Endothelial cell of umbilical vein (primary cell): ENCODE results near the gene TAOK1. TPM values are rescaled to one million over a fixed set of nuclear protein-coding genes. Genes with fewer than 3 reads are reported as not detected.
A peak's percentile ranks its signal among the peaks of the same experiment; 100 is the strongest.

Experiments used
- BruUV-seq: library from RNA; stranded (reverse); fragments of 400-500 nt; replicated peaks from 2 replicates; lab custom pipeline; 2021; lab: Mats Ljungman, UMichigan
- CTCF ChIA-PET: fragments of 300-600, 350-600 bp; sonication (Branson Sonifier 250); formaldehyde crosslinking; loops from one replicate; lab custom pipeline; 2021; ENCODE audit warnings: antibody characterized with exemption, inconsistent platforms; lab: Charles Lee
- POLR2A ChIA-PET: fragments of 300-600, 350-600 bp; sonication (Branson Sonifier 250); formaldehyde crosslinking; loops from one replicate; lab custom pipeline; 2021; ENCODE audit warnings: antibody characterized with exemption, inconsistent platforms; lab: Charles Lee
- DNase-seq: peaks from one replicate; pipeline ENCODE4 v3.0.0-alpha.2; 2011; ENCODE audit warnings: low read depth, low spot score
- FAIRE-seq: peaks from 2 replicates; lab custom pipeline; 2011; peaks lifted over from hg19 to GRCh38; lab: Jason Lieb, UNC
- H2AFZ ChIP-seq: 2 replicates; pipeline ENCODE4 v1.6.0; 2012; ENCODE audit warnings: low read depth, low read length, control low read depth, inconsistent platforms
- H3K27ac ChIP-seq: 2 replicates; pipeline ENCODE4 v1.5.1; 2011; ENCODE audit warnings: low read depth, mild to moderate bottlenecking, control low read depth, low read length, moderate library complexity; ENCODE audit not compliant: insufficient read depth
- H3K27me3 ChIP-seq, 2 experiments: 2 replicates each; pipeline versions ENCODE4 v1.6.0 to v1.6.1; 2011; ENCODE audit warnings: low read length in 2 of 2, mixed read lengths in 1 of 2; ENCODE audit not compliant: control insufficient read depth in 2 of 2, insufficient read depth in 2 of 2
- H3K36me3 ChIP-seq, 2 experiments: 2 replicates in 1 of 2; 3 replicates in 1 of 2; pipeline ENCODE4 v1.5.1; 2011; ENCODE audit warnings: low read length in 2 of 2, mild to moderate bottlenecking in 1 of 2, moderate library complexity in 1 of 2; ENCODE audit not compliant: control insufficient read depth in 2 of 2, insufficient read depth in 2 of 2; ENCODE audit errors: extremely low read depth in 1 of 2
- H3K4me1 ChIP-seq: 3 replicates; pipeline ENCODE4 v1.5.1; 2011; ENCODE audit warnings: mild to moderate bottlenecking, low read length; ENCODE audit not compliant: control insufficient read depth, insufficient read depth; ENCODE audit errors: extremely low read depth
- H3K4me2 ChIP-seq: 2 replicates; pipeline ENCODE4 v1.6.1; 2011; ENCODE audit warnings: low read length, control low read depth, mixed read lengths; ENCODE audit not compliant: insufficient read depth
- H3K4me3 ChIP-seq, 3 experiments: fragments of 200-600 bp in 1 of 3; sonication (generic), shearing (Covaris generic) in 1 of 3; replicated peaks in 1 of 3; 2 replicates each; pipeline ENCODE4 v1.5.1; 2011 to 2016; ENCODE audit warnings: control low read depth in 3 of 3, low read length in 3 of 3, mild to moderate bottlenecking in 2 of 3, inconsistent platforms in 1 of 3, low read depth in 1 of 3, moderate library complexity in 1 of 3; ENCODE audit not compliant: insufficient read depth in 1 of 3
- H3K79me2 ChIP-seq: 2 replicates; pipeline ENCODE4 v1.6.0; 2012; ENCODE audit warnings: low read length, inconsistent platforms; ENCODE audit not compliant: control insufficient read depth, insufficient read depth
- H3K9ac ChIP-seq: replicated peaks from 2 replicates; pipeline ENCODE3; 2011; ENCODE audit warnings: low read length, control low read depth; ENCODE audit not compliant: insufficient read depth; ENCODE audit errors: extremely low read depth
- H3K9me1 ChIP-seq: replicated peaks from 3 replicates; pipeline ENCODE4 v1.6.0; 2011; ENCODE audit warnings: mild to moderate bottlenecking, low read length; ENCODE audit not compliant: control insufficient read depth, insufficient read depth; ENCODE audit errors: extremely low read depth
- H3K9me3 ChIP-seq: replicated peaks from 2 replicates; pipeline ENCODE4 v1.5.1; 2012; ENCODE audit warnings: low read length, inconsistent platforms; ENCODE audit not compliant: control insufficient read depth, insufficient read depth
- H4K20me1 ChIP-seq: replicated peaks from 2 replicates; pipeline ENCODE3; 2011; ENCODE audit warnings: mild to moderate bottlenecking, low read length; ENCODE audit not compliant: control insufficient read depth, insufficient read depth; ENCODE audit errors: extremely low read depth
- EZH2 ChIP-seq: IDR thresholded peaks from 2 replicates; pipeline ENCODE4 v1.6.1; 2012; ENCODE audit warnings: borderline replicate concordance, low read depth, mild to moderate bottlenecking, moderate library complexity, low read length, inconsistent platforms; ENCODE audit not compliant: severe bottlenecking
- FOS ChIP-seq: IDR thresholded peaks from 2 replicates; pipeline ENCODE4 v1.6.1; 2011; ENCODE audit warnings: mild to moderate bottlenecking, low read length, moderate library complexity, borderline replicate concordance; ENCODE audit not compliant: insufficient read depth
- POLR2A ChIP-seq: IDR thresholded peaks from 2 replicates; pipeline ENCODE4 v1.6.1; 2012; ENCODE audit warnings: low read depth, mild to moderate bottlenecking, control low read depth, low read length
- POLR2AphosphoS5 ChIP-seq: IDR thresholded peaks from 2 replicates; pipeline ENCODE4 v1.6.1; 2012; ENCODE audit warnings: low read depth, mild to moderate bottlenecking, control low read depth, low read length, moderate library complexity; ENCODE audit not compliant: insufficient read depth
- dilution Hi-C: fragments of 300-500 bp; cut with MboI; formaldehyde crosslinking; loops from one replicate; pipeline ENCODE4 v1.15.0; 2019; ENCODE audit warnings: low sequenced_read_pairs; ENCODE audit not compliant: extremely low pct_ligation_motif_present
- intact Hi-C: fragments of 100-400 bp; cut with micrococcal nuclease; formaldehyde crosslinking; loops from one replicate; pipeline ENCODE4 v1.10.0; 2022
- polyA plus RNA-seq, 4 experiments: library from polyadenylated mRNA; depleted of rRNA in 3 of 4; stranded (reverse) in 3 of 4; unstranded in 1 of 4; fragments of >200 nt; gene quantifications; 2 replicates each; pipeline versions ENCODE4 v1.2.1 to v1.2.3, GENCODE V29; 2011 to 2012; ENCODE audit warnings: missing spikeins in 1 of 4
- total RNA-seq: library from RNA; stranded (reverse); gene quantifications from 2 replicates; pipeline ENCODE4 v1.2.3, GENCODE V29; 2021
- TF ChIP-seq, protein P1 (sequence below): IDR thresholded peaks from 2 replicates; pipeline ENCODE4 v1.6.1; 2011; ENCODE audit not compliant: insufficient read depth, insufficient read length
- TF ChIP-seq, protein P2 (sequence below), 2 donors: IDR thresholded peaks; 1 replicate in 1 of 2; 2 replicates in 1 of 2; pipeline ENCODE4 v1.5.1; 2011; ENCODE audit warnings: low read length in 2 of 2, mild to moderate bottlenecking in 2 of 2, moderate library complexity in 2 of 2, control low read depth in 1 of 2, inconsistent platforms in 1 of 2, low read depth in 1 of 2; ENCODE audit not compliant: insufficient read depth in 1 of 2; ENCODE audit errors: extremely low read depth in 1 of 2

The TAOK1 gene
- total and polyA plus RNA-seq, 2 donors (not counting 3 experiments of a cell fraction or from before 2014, with no cell fraction given) = 11.0 to 82.2 TPM

GRCh38 chr17:29568331-29569244 lies 178.4 kb downstream of the TAOK1 start, which contains the start of gene TP53I13:
Gene TP53I13 (plus strand): TSS chr17:29568701. CDS start chr17:29568759, 58 bp downstream.
- intact Hi-C loops = loop anchor here (5.0 kb wide), 3 partner anchors 49 to 276 kb away; partner anchors contain the start of genes NUFIP2 and TAOK1
- peaks cover 26% of the 10 kb centered on the region for H3K4me1 ChIP-seq
- TSS peak; percentile 17 for BruUV-seq

More at GRCh38 chr17:29568331-29569244, 178.4 kb downstream of the TAOK1 start, which contains the start of gene TP53I13:
- Histone ChIP-seq H2AFZ (peak within 1 kb of the TSS; percentile 91), H3K36me3 (peaks cover 0 to 2% of the 10 kb centered on the region in 2 experiments), H3K9me3 (no peaks in the 10 kb centered on the region), H3K9ac (peak within 1 kb of the TSS; percentile 69), H3K27ac (peak within 1 kb of the TSS; percentile 24), H3K9me1 (no peaks in the 10 kb centered on the region), H3K79me2 (no peaks in the 10 kb centered on the region), H3K27me3 (no peaks in the 10 kb centered on the region), H3K4me3 (peak within 1 kb of the TSS; percentile 46 to 77 (median 70)), H4K20me1 (no peaks in the 10 kb centered on the region), H3K4me2 (peak within 1 kb of the TSS; percentile 90)
- dilution Hi-C loops = no loop called here
- ChIA-PET POLR2A (interaction anchor here (1.0 kb wide), 1 partner anchor 13 kb away, joined by 3 read pairs; no protein-coding TSS in a partner anchor), CTCF (interaction anchor here (1.0 to 8.8 kb wide), 8 partner anchors 19 to 198 kb away, joined by 3 to 105 read pairs (median 9); partner anchors contain the start of gene ANKRD13B)
- FAIRE-seq = peak; percentile 67
- peak; percentile 82 for DNase-seq
- TF ChIP-seq FOS (no peak), POLR2AphosphoS5 (peak; percentile 13), POLR2A (peak; percentile 57), EZH2 (no peak)
- TF ChIP-seq, protein P1, sequence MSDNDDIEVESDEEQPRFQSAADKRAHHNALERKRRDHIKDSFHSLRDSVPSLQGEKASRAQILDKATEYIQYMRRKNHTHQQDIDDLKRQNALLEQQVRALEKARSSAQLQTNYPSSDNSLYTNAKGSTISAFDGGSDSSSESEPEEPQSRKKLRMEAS = no peak
- TF ChIP-seq, protein P2, sequence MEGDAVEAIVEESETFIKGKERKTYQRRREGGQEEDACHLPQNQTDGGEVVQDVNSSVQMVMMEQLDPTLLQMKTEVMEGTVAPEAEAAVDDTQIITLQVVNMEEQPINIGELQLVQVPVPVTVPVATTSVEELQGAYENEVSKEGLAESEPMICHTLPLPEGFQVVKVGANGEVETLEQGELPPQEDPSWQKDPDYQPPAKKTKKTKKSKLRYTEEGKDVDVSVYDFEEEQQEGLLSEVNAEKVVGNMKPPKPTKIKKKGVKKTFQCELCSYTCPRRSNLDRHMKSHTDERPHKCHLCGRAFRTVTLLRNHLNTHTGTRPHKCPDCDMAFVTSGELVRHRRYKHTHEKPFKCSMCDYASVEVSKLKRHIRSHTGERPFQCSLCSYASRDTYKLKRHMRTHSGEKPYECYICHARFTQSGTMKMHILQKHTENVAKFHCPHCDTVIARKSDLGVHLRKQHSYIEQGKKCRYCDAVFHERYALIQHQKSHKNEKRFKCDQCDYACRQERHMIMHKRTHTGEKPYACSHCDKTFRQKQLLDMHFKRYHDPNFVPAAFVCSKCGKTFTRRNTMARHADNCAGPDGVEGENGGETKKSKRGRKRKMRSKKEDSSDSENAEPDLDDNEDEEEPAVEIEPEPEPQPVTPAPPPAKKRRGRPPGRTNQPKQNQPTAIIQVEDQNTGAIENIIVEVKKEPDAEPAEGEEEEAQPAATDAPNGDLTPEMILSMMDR (IDR thresholded peaks at IDR 0.05; ENCODE audit: extremely low read depth in 1 of 2, insufficient read depth in 1 of 2, low read depth in 1 of 2, low read length in 2 of 2) = no peak
